Smooth muscle cell (in vitro differentiated cells): Measurements from ENCODE around the gene NFATC1. TPM values are rescaled to one million over a fixed set of nuclear protein-coding genes. Genes with fewer than 3 reads are reported as not detected.

Source experiments
- DNase-seq: peaks from one replicate; lab custom pipeline; 2025; ENCODE audit not compliant: unreplicated experiment; lab: John Stamatoyannopoulos, UW
- H2AFZ ChIP-seq: fragments of 200-600 bp; sonication (generic); 2 replicates; pipeline ENCODE4 v1.6.0; 2016; ENCODE audit warnings: antibody characterized with exemption, low read depth, mild to moderate bottlenecking
- H3F3A ChIP-seq: fragments of 200-600 bp; sonication (generic); 2 replicates; pipeline ENCODE4 v1.6.0; 2017; ENCODE audit warnings: antibody characterized with exemption, low read depth
- H3K27ac ChIP-seq: fragments of 200-600 bp; sonication (generic); 2 replicates; pipeline ENCODE4 v1.5.1; 2016; ENCODE audit warnings: low read depth, mild to moderate bottlenecking
- H3K27me3 ChIP-seq: fragments of 200-600 bp; sonication (generic); 2 replicates; pipeline ENCODE4 v1.6.1; 2016; ENCODE audit warnings: low read depth, mild to moderate bottlenecking
- H3K36me3 ChIP-seq: fragments of 200-600 bp; sonication (generic); 2 replicates; pipeline ENCODE4 v1.5.1; 2016; ENCODE audit warnings: low read depth
- H3K4me1 ChIP-seq: fragments of 200-600 bp; sonication (generic); 2 replicates; pipeline ENCODE4 v1.5.1; 2016; ENCODE audit warnings: low read depth
- H3K4me2 ChIP-seq: fragments of 200-600 bp; sonication (generic); 2 replicates; pipeline ENCODE4 v1.6.0; 2016; ENCODE audit warnings: mild to moderate bottlenecking
- H3K4me3 ChIP-seq: fragments of 200-600 bp; sonication (generic); 2 replicates; pipeline ENCODE4 v1.5.1; 2016; ENCODE audit warnings: mild to moderate bottlenecking
- H3K79me2 ChIP-seq: fragments of 200-600 bp; sonication (generic); 2 replicates; pipeline ENCODE4 v1.6.0; 2016; ENCODE audit warnings: low read depth, mild to moderate bottlenecking
- H3K9ac ChIP-seq: fragments of 200-600 bp; sonication (generic); 2 replicates; pipeline ENCODE4 v1.6.0; 2016; ENCODE audit warnings: low read depth
- H3K9me3 ChIP-seq: fragments of 200-600 bp; sonication (generic); replicated peaks from 2 replicates; pipeline ENCODE4 v1.5.1; 2016; ENCODE audit warnings: low read depth
- H4K20me1 ChIP-seq: fragments of 200-600 bp; sonication (generic); 2 replicates; pipeline ENCODE4 v1.6.0; 2016; ENCODE audit warnings: low read depth
- WGBS: methylation state at CpG from one replicate; pipeline ENCODE4 v1.1.7; 2016; ENCODE audit warnings: low lambda C conversion rate; 5-methylcytosine and 5-hydroxymethylcytosine counted together
- polyA plus RNA-seq: library from polyadenylated mRNA; unstranded; fragments of >200 nt; fragmentation: Nextera tagmentation; extraction: Ambion mirVana; gene quantifications from 2 replicates; pipeline ENCODE4 v1.2.1, GENCODE V29; 2016
- total RNA-seq: library from RNA; depleted of rRNA; stranded (reverse); fragments of >200 nt; gene quantifications from 2 replicates; pipeline ENCODE4 v1.2.3, GENCODE V29; 2014
- TF ChIP-seq, protein P1 (sequence below): fragments of 200-600 bp; sonication (generic); IDR thresholded peaks from 2 replicates; pipeline ENCODE4 v1.5.1; 2017; ENCODE audit warnings: borderline replicate concordance, mild to moderate bottlenecking, antibody characterized with exemption; ENCODE audit not compliant: insufficient read depth, poor library complexity, severe bottlenecking

NFATC1 gene
- total and polyA plus RNA-seq, 2 experiments from 2014 or later = 13.1 to 19.2 TPM

DNA sequence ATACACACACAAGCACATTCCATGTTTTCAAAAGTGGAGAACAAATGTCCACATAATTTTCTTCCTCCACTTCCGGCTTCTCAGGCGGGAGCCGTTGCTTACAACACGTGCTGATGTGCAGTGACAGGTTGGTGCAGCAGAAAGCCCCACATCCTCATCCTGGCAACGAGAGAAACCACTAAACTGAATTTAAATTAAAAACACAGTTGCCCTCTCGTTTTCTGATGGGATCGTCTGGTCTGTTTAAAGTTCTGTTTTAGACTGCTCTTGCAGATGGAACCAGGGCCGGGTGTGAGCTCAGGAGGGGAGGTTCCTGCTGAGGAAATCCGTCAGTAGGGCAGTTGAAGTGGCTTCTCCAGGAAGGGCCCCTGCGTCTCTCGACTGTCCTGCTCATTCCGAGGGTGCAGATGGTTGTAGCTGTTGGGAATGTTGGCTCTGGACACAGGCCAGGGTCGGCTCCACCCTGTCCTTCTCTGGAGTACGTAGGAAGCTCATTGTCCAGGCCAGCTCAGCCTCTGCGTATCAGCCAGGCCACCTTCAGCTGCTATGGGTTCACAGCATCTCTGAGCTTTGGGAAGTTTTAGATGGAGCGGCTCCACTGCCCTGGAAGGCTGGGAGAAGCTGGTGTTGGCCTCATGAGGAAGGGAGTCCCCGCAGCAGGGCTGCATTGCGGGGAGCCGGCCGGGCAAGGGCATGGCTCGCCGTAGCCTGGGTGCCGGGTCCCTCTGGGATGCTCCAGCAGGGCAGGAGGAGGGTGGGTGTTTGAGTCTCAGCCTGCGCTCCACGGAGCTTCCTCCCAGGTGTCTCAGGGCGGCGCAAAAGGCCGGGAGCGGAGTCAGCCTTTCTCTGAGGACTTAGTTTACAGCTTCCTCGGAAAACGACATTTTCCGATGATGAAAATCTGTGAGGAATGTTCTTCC lies 58.3 kb downstream of the NFATC1 start:
- H3F3A ChIP-seq = no peaks in the 10 kb centered on the region
- H3K9me3 ChIP-seq = no peaks in the 10 kb centered on the region
- H3K4me1 ChIP-seq = no peaks in the 10 kb centered on the region
- H3K4me2 ChIP-seq = no peak overlapping the region
- H3K27ac ChIP-seq = no peak overlapping the region
- H3K4me3 ChIP-seq = no peak overlapping the region
- TF ChIP-seq, protein P1, sequence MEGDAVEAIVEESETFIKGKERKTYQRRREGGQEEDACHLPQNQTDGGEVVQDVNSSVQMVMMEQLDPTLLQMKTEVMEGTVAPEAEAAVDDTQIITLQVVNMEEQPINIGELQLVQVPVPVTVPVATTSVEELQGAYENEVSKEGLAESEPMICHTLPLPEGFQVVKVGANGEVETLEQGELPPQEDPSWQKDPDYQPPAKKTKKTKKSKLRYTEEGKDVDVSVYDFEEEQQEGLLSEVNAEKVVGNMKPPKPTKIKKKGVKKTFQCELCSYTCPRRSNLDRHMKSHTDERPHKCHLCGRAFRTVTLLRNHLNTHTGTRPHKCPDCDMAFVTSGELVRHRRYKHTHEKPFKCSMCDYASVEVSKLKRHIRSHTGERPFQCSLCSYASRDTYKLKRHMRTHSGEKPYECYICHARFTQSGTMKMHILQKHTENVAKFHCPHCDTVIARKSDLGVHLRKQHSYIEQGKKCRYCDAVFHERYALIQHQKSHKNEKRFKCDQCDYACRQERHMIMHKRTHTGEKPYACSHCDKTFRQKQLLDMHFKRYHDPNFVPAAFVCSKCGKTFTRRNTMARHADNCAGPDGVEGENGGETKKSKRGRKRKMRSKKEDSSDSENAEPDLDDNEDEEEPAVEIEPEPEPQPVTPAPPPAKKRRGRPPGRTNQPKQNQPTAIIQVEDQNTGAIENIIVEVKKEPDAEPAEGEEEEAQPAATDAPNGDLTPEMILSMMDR = no peak
- H2AFZ ChIP-seq = no peak overlapping the region
- no peaks in the 10 kb centered on the region for H3K27me3 ChIP-seq
- H3K79me2 ChIP-seq = no peaks in the 10 kb centered on the region
- no peak for DNase-seq
- no peaks in the 10 kb centered on the region for H4K20me1 ChIP-seq
- WGBS = 91% methylated on average over 32 of the region's 32 CpGs
- no peak overlapping the region for H3K9ac ChIP-seq
- H3K36me3 ChIP-seq = no peaks in the 10 kb centered on the region

DNA sequence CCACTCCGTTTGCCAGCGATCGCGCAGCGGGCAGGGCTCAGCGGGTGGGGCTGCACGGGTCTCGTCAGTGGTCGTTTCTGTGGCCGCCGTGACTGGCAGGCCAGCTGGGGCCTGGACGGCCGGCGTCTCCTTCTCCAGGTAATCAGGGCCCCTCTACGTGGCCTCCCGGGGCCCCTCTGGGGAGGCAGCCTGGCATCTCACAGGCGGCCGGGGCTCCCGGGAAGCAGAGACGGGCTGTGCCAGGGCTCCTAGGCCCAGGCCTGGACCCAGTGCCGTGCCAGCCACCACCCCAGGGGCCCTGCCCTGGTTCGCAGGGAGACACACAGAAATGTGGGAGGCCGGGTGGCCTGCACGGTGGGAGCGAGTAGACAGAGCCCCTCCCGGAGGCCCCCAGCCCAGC lies 59.5 kb downstream of the NFATC1 start:
- H3F3A ChIP-seq = peaks cover 3% of the 10 kb centered on the region
- H3K9ac ChIP-seq = no peak overlapping the region
- no peaks in the 10 kb centered on the region for H3K4me1 ChIP-seq
- no peaks in the 10 kb centered on the region for H4K20me1 ChIP-seq
- no peaks in the 10 kb centered on the region for H3K27me3 ChIP-seq
- H3K79me2 ChIP-seq = no peaks in the 10 kb centered on the region
- TF ChIP-seq, protein P1 = no peak
- H3K27ac ChIP-seq = no peak overlapping the region
- DNase-seq = no peak
- H3K4me2 ChIP-seq = no peak overlapping the region
- H3K36me3 ChIP-seq = no peaks in the 10 kb centered on the region
- H2AFZ ChIP-seq = no peak overlapping the region
- H3K9me3 ChIP-seq = no peaks in the 10 kb centered on the region
- no peak overlapping the region for H3K4me3 ChIP-seq
- 95% methylated on average over 22 of the region's 26 CpGs for WGBS

DNA sequence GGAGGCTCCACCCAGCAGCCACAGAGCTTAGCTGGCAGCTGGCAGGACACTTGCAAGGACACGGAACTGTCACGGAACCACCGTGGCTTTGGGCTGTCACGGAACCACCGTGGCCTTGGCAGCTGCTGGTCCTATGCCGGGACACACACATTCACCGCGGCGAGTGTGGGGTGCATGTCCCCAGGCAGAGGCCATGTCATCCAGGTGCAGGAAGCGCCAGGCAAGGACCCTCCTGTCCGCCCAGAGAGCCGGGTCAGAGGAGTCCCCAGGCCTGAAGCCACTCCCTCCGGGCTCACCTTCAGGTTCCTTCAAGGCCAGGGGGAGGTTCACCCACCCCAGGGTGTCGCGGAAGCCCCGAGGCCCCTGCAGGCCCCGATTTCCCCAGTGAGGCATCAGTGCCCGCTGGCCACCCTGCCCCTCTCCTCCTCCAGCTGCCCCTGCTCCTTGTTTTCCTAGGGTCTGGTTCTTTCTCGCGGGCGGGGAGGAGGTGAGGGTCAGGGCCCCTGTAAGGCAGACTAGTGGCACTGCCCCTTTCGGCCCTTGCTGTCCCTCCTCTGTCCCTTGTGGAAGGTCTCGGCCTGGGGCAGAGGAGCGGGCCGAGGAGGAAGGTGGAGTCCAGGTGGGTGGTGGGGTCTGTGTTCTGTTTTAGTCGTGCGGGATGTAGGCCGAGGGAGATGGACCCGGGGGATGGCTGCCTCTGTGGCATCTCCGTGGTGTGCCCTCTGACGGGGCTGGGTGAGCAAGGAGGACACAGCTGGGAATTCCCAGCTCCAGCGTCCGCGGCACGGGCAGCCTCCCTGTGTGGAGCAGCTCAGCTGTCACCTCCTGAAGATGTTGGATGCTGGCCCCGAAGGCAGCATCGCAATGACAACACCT lies 60.6 kb downstream of the NFATC1 start:
- H3K4me2 ChIP-seq = no peak overlapping the region
- H3K27ac ChIP-seq = no peak overlapping the region
- whole genome bisulfite sequencing = 96% methylated on average over 37 of the region's 37 CpGs
- no peaks in the 10 kb centered on the region for H4K20me1 ChIP-seq
- H3F3A ChIP-seq = peaks cover 5% of the 10 kb centered on the region
- H3K9ac ChIP-seq = no peak overlapping the region
- no peak overlapping the region for H2AFZ ChIP-seq
- H3K9me3 ChIP-seq = no peaks in the 10 kb centered on the region
- TF ChIP-seq, protein P1 = no peak
- H3K4me3 ChIP-seq = no peak overlapping the region
- H3K27me3 ChIP-seq = no peaks in the 10 kb centered on the region
- DNase-seq = no peak
- no peaks in the 10 kb centered on the region for H3K4me1 ChIP-seq
- H3K79me2 ChIP-seq = no peaks in the 10 kb centered on the region
- no peaks in the 10 kb centered on the region for H3K36me3 ChIP-seq
